GM19452 (cell line): ENCODE results near the gene RPUSD1.

Experiments used
- ATAC-seq: cut with Tn5 transposase; IDR thresholded peaks from one replicate; pipeline ENCODE4 v1.9.1; 2021; ENCODE audit not compliant: unreplicated experiment

Gene RPUSD1

DNA sequence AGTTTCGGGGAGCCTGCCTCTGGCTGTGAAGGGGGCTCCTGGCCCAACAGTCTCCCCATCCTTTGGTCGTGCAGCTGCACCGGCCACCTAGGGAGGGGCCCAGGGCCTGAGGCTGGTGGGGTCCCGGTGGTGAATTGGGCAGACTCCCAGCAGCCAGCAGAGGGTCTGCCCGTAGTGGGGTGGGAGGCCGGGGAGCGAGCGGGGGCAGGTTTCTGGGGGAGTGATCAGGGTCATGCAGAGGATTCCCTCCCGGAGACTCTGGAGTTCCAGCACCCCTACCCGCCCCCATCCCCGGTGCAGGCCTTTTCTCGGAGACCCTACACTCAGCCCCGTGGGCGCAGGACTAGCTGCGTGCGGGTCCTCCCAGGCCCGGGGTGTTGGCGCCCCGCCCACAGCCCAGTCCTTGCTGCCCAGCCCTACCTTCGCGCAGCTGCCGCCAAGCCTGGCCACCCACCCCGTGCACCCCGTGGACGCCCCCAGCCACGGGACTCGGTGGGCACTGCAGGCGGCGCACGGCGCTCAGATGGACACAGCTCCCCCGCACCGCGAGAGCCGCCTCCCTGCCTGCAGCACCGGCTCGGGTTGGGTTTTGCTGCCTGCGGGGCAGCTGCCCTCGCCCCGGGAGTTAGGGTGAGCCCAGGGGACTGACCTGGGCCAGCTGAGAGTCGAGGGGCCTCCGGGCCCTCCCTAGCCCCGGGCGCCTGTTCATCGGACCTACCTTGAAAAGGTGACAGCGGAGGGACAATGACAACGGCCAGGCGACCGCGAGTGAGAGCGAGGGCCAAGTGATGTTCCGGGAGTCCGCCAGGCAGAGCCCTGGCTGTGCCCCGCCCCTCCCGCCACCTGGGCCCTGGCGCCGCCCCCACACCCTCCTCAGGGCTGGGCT is 12.0 kb upstream of the RPUSD1 start, which contains the start of gene GNG13:
GNG13 (minus strand) TSS at position 787 of the 886 bp plus-strand sequence. CDS start 1,657 bp downstream, outside the sequence.
- ATAC-seq, result no peak

DNA sequence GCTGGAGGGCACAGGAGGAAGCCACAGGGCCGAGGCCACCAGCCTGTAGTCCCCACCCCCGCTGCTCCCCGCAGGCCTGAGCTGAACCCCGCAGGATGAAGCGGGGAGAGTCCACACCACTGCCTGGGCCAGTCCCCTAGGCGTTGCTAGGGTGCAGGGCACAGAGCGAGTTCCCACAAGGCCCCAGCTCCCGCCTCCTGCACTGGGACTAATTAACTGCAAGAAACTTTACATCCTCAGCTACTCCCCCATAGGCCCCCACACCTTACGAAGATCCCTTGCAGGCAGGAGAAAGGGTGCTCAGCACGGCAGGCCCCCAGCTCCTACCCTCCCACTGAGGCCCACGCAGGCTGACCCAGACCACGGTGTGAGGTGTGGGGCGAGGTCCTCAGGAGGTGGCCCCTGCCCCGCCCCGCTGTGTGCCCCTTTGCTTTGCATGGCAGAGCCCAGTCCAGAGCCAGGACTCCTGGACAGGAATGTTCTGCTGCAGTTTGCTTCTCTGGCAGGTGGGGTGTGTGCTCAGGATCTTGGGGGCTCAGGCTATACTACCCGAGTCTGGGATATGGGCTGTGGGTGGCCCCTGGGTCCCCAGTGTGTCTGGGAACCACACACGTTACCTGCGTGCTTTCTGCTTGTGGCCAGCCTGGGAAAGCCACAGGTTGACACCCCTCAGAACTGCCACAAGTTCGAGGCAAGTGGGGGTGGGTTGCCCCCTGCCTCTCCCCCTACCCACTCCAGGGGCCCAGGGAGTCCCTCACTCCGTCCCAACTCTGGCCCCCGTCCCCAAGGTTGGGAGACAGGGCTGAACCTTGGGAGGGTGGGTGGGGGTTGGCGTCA is 11.1 kb upstream of the RPUSD1 start:
- ATAC-seq, result no peak

GRCh38 chr16:798666-799065 is 10.5 kb upstream of the RPUSD1 start:
- ATAC-seq, result no peak

GRCh38 chr16:797686-798085 is 9.5 kb upstream of the RPUSD1 start:
- no peak for ATAC-seq

DNA sequence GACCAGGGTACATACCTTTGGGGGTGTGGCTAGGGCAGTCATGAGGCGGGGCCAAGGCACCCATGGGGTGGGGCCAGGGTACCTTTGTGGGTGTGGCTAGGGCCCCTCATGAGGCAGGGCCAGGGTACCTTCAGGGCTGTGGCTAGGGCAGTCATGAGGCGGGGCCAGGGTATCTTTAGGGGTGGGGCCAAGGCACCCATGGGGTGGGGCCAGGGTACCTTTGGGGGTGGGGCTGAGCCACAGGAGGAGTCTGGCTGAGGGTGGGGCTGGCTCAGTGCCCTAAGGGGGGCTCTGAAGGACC is 8.9 kb upstream of the RPUSD1 start:
- ATAC-seq, result no peak

GRCh38 chr16:796296-797119 is 8.3 kb upstream of the RPUSD1 start:
- no peak for ATAC-seq

DNA sequence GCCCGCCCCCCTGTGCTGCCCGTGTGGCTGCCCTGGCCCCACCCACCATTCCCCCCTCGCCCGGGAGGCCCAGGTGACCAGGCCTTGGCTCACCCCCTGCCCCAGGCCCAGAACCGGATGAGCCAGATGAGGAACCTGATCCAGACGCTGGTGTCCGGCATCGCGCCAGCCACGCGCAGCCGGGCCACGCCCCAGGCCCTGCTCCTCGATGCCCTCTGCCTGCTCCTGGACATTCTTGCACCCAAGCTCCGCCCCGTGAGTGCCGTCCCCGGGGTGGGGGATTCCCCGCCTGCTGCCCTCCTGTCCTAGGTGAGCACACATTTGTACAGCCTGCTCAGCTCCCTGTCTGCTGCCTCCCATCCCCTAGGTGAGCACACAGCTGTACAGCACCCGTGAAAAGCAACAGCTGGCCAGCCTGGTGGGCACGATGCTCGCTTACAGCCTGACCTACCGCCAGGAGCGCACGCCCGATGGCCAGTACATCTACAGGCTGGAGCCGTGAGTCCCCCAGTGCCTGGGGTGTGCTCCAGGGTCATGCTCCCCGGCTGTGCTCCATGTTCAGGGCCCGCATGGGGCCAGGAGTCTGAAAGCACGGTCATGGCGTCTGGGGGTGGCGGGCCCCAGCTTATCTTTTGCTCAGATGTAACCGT is 7.5 kb upstream of the RPUSD1 start:
- ATAC-seq, result no peak

- ATAC-seq, result no peak
Measured at GRCh38 chr16:794853-795466, 6.8 kb upstream of the RPUSD1 start.

DNA sequence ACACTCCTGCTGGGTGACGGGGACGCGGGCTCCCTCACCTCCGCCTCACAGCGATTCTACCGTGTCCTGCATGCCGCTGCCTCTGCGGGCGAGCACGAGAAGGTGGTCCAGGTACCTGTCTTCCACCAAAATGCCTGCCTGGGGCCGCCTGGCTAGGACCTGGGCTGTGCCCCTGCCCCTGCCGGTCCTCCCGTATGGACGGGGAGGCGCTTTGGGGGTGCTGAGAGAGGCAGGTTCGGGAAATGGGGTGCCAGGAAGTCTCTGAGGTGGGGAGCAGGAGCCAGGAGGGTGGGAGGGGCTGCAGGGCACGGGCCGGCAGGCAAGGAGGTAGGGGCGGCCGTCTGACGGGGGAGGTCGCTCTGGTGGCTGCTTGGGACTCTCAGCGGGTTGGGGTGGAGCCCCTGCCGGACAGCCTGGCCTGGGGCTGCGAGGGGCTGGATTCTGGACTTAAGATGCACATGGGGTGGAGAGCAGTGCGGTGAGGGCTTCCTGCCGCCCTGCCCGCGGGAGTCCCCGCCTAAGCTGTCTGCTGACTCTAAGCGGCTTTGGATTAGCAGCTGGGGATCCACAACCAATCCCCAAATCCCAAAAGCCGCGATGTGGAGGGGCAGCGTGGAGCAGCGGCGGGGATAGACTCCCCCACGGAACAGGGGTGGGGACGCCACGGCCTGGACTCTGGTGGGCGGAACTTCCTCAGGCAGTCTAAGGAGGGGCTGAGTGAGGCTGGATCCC is 6.1 kb upstream of the RPUSD1 start:
- no peak for ATAC-seq

DNA sequence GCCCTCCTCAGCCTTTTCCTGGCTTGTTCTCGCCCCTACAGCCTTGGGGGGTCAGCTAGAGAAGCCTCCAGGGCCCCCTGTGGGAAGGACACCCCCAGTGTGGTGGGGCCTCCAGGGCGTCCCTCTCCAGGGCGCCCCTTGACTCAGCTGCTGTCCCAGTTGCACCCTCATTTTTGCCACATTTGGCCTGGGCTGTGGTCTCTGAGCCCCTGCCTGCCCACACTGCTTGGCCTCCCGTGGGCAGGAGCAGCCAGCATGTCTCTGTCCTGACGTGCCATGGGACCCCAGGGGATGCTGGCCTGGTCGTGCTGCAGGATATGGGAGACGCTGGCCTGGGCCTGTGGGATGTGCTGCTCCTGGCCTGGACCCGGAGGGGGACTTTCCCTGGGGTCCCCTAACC is 5.2 kb upstream of the RPUSD1 start:
- no peak for ATAC-seq

DNA sequence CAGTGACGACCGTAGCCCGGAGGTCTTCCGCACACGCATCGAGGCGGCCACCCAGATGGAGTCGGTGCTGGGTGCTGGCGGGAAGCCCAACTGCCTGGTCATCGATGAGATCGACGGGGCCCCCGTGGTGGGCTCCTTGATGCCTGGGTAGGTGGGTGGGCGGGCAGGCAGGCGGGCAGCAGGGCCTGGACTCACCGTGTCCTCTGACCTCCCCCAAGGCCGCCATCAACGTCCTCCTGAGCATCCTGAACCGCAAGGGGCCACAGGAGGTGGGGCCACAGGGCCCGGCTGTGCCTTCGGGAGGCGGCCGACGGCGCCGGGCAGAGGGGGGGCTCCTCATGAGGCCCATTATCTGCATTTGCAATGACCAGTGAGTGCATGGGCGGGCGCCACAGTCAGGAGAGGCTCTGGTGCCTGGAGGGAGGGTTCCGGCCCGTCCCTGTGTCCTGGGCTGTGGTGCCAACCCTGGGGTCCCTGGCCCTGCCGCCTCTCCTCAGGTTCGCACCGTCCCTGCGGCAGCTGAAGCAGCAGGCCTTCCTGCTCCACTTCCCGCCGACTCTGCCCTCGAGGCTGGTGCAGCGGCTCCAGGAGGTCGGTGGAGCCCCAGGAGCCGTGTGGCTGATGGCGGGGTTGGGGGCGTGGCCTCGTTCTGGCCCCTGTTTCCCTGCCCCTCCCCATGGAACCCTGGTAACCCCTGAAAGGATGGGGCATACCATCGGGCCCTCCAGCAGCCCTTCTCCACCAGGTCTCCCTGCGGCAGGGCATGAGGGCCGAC is 4.2 kb upstream of the RPUSD1 start:
- no peak for ATAC-seq

DNA sequence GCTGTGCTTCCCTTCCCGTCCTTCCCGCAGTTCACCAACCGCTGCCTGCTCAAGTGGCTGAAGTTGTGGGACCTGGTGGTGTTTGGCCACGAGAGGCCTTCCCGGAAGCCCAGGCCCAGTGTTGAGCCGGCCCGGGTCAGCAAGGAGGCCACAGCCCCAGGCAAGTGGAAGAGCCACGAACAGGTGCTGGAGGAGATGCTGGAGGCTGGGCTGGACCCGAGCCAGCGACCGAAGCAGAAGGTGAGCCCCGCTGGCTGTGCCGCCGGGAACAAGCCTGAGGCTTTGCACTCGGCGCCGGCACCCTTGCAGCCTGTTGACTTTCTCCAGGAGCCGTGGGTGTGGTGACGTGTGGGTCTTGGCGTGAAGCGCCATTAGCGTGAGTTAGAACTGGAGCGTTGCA is 3.0 kb upstream of the RPUSD1 start:
- no peak for ATAC-seq

DNA sequence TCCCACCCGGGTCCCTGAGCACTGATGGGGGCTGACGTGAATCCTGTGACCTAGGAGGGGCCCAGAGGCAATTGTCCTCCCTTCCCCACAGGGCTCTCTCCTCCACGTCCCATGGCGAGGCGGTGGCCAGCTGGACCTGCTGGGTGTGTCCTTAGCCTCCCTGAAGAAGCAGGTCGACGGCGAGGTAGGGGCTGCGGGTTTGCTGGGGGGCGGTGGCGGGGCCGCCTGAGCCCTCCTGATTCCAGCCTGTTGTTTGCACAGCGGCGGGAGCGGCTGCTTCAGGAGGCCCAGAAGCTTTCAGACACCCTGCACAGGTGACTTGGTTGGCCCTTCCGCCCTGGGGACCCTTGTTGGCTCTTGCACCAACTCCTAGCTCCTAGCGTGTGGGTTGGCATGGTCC is 1.9 kb upstream of the RPUSD1 start:
- ATAC-seq, result no peak

DNA sequence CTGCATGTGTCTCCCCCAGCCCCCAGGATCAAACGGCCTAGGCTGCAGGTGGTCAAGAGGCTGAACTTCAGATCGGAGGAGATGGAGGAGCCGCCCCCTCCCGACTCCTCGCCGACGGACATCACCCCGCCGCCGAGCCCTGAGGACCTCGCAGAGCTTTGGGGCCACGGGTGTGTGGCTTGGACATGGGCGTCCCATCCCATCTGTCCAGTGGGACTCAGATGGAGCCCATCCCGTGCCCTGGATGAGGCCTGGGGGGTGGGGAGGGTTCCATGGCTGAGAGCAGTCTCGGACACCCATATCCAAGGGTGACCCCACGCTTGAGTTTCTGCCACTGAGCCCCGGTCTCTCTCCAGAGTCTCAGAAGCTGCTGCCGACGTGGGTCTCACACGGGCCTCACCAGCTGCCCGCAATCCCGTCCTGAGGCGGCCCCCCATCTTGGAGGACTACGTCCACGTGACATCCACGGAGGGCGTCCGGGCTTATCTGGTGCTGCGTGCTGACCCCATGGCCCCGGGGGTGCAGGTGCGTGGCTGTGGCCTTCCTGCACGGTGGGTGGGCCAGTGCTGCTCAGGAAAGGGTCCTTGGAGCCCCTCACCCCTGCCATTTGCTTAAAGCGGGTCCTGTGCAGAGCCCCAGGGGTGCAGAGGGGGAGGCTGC is 1.1 kb upstream of the RPUSD1 start:
- no peak for ATAC-seq

GRCh38 chr16:788399-789126 is 382 bp upstream of the RPUSD1 start, which contains the start of gene CHTF18:
CHTF18 (plus strand) TSS chr16:788620; CDS start chr16:788685, 65 bp downstream.
- peak; percentile 68 for ATAC-seq

DNA sequence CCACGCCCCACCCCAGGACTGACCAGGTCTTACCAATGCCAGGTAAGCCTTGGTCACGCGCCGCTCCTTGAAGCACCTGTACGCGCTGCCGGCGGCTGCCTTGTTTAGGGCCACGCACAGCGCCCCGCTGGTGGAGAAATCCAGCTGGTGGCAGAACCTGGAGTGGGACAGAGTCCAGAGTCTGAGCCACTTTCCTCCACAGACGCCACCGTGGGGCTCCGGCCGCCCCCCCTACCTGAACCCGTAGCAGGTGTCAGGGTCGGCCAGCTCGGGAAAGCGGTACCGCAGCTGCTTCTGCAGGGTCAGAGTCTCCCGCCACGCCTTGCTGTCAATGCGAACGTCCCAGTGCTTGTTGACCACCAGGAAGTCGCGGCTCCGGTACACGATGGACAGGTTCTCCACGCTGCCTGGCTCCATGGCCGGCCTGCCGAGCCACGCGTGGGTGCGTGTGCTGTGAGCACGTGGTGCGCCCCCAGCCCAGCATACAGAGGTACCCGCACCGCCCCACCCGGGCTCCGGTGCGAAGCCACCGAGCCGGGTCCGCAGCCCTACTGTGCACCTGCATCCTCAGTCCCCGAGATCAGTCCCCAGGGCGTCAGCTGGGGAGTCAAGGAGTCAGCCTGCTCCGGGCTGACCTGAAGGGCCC is 737 bp downstream of the RPUSD1 start:
- ATAC-seq, result no peak
